Measurements from ENCODE around the gene HSPB7.
"Not testable (repeated sequence)": the region's sequence is repeated elsewhere in the genome, so short reads cannot be mapped to it uniquely, and the experiment has no call there.

Gene HSPB7

DNA sequence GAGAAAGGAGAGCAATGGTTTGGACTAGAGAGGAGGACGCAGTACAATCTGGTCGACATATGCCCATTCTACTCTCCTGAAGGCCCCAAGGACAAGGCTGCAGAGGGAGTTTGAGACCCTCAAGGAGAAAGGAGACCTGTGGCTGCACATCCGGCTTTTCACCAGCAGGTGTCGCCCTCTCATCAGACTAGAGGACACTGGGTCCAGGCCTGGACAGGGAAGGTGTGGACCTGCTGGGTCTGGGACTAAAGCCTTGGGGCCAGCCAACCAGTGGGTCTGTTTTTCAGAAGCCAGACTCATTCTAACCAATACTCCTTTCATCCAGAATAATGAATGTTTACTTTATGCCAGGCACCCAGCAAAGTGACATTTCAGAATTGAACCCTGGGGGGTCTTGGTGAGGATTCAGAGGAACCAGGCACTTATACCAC is 8.8 kb downstream of the HSPB7 start:
- DNase-seq (ENCODE audit: low read depth in 2 of 2, low spot score in 1 of 2): peak; percentile 39 to 76

GRCh38 chr1:16007671-16008341 is 10.0 kb downstream of the HSPB7 start:
- no peak for DNase-seq (ENCODE audit: low read depth in 2 of 2, low spot score in 1 of 2)

DNA sequence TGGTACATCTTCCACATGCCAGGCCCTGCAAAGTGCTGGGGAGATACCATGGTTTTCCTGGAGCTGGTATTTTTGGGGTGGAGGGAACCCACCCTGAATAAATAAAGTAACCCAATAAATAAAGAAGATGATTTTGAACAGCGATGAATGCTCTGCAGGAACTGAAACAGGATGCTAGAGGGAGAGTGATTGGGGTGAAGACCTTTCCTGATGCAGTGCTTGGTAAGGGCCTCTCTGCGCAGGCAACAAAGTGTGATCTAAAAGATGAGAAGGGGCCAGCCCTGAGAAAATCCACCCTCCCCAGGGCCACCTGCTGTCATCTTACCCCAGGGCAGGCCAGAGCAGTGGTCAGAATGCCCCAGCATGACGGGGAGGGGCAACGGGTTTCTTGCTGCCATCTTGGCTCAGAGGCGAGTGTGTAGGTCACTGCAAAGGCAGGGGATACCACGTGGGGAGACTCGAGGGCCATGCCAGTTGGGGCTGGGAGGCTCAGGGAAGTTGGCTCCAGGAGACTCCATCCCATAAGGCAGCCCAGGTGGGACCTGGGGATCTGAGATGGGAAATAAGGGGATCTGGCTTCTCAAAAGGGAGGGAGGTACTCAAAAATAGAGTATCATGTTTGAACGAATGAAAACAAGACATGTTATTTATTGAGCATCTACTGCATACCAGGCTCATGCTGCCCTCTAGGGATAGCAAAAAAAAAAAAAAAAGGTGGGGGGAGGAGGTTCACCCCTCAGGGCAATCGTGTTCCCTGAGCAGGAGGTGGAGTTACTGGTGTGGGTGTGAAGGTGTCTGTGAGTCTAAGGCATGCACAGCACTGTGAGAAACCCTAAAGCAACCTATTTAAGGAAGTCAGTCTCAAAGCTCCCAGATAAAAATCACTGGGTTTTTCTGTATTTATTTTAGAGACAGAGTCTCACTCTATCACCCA is 11.0 kb downstream of the HSPB7 start:
- DNase-seq (ENCODE audit: low read depth in 2 of 2, low spot score in 1 of 2): no peak

- DNase-seq (ENCODE audit: low read depth in 2 of 2, low spot score in 1 of 2): no peak
These were observed 11.8 kb downstream of the HSPB7 start for GRCh38 chr1:16006010-16006409.

DNA sequence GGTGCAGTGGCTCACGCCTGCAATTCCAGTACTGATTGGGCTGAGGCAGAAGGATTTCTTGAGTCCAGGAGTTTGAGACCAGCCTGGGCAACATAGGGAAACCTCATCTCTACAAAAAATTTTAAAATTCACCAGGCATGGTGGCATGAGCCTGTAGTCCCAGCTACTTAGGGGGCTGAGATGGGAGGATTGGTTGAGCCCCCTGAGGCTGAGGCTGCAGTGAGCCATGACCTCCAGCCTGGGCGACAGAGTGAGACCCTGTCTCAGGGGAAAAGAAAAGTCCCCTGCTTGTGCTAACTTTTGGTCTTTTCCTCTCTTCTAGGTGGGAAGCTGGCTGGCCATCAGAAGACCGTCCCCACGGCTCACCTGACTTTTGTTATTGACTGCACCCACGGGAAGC is 12.2 kb downstream of the HSPB7 start:
- no peak for DNase-seq (ENCODE audit: low read depth in 2 of 2, low spot score in 1 of 2)

DNA sequence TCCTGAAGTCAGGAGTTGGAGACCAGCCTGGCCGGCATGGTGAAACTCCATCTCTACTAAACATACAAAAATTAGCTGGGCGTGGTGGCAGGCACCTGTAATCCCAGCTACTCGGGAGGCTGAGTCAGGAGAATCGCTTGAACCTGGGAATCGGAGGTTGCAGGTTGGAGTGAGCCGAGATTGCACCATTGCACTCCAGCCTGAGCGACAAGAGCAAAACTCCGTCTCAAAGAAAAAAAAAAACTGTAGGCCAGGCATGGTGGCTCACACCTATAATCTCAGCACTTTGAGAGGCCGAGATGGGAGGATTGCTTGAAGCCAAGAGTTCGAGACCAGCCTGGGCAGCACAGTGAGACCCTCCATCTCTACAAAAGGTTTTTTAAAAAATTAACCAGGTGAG is 16.6 kb downstream of the HSPB7 start:
- DNase-seq (ENCODE audit: low read depth in 2 of 2, low spot score in 1 of 2): not testable (repeated sequence)

DNA sequence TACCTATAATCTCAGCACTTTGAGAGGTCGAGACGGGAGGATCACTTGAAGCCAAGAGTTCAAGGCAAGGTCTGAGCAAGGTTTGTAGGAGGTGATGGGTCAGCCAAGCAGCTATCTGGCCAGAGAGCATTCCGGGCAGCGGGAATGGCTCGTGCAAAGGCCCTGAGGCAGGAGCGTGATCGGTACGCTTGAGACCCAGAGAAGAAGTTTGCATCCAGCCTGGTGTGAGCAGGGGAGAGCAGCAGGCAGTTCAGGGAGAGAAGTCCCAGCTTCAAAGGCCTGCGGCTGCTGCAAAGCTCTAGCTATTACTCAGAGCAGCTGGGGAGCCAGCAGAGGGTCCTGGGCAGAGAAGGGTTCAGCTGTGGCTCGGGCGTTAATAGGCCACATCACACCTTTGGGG is 18.9 kb downstream of the HSPB7 start:
- no peak for DNase-seq (ENCODE audit: low read depth in 2 of 2, low spot score in 1 of 2)

DNA sequence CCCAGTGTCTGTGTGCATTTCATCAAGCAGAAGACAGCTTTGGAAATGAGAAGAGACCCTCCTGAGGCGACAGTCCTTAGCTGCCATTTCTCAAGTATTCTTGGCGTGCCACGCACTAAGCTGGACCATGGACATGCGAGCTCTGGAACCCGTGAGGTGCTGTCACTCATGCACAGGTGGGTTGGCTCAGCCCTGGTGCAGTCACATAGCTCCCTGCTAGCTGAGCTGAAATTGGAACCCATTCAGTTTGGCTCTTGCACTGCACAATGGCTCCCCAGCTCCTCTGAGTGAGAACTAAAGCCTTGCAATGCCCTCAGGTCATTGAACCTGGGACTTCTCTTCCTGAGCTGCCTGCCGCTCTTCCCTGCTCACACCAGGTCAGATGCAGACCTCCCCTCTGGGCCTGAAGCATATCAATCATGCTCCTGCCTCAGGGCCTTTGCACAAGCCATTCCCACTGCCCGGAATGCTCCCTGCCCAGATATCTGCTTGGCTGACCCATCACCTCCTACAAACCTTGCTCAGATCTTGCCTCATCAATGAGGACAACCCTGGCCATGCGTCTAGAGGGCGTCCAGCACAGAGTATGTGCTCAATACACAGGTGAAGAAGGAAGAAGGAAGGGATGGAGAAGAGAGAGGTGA is 20.1 kb downstream of the HSPB7 start:
- no peak for DNase-seq (ENCODE audit: low read depth in 2 of 2, low spot score in 1 of 2)

- no peak for DNase-seq (ENCODE audit: low read depth in 2 of 2, low spot score in 1 of 2)
These were observed 20.7 kb downstream of the HSPB7 start for GRCh38 chr1:15997076-15997585.

GRCh38 chr1:15994590-15995351 is 23.1 kb downstream of the HSPB7 start:
- DNase-seq (ENCODE audit: low read depth in 2 of 2, low spot score in 1 of 2): no peak

DNA sequence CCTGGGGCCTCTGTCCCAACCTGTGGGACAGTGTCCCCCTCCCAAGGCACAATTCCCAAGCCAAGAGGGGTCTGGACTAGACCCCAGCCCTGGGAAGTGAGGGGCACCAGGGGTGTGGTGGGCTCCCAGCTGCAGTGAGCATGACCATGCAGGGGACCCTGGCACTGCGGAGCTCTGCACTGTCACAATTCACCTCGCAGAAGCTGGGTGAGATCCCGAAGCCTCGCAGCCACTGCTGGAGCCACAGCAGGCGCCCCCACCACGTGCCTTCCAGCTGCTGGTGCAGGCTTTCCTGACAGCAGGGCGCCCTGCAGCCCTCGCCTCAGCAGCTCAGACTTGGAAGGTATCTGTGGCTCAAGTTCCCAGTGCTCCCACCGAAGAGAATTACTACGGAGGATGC is 23.8 kb downstream of the HSPB7 start:
- no peak for DNase-seq (ENCODE audit: low read depth in 2 of 2, low spot score in 1 of 2)

GRCh38 chr1:15993666-15994065 is 24.2 kb downstream of the HSPB7 start:
- no peak for DNase-seq (ENCODE audit: low read depth in 2 of 2, low spot score in 1 of 2)

- DNase-seq (ENCODE audit: low read depth in 2 of 2, low spot score in 1 of 2): no peak
These were observed 25.0 kb downstream of the HSPB7 start for GRCh38 chr1:15992582-15993500.

DNA sequence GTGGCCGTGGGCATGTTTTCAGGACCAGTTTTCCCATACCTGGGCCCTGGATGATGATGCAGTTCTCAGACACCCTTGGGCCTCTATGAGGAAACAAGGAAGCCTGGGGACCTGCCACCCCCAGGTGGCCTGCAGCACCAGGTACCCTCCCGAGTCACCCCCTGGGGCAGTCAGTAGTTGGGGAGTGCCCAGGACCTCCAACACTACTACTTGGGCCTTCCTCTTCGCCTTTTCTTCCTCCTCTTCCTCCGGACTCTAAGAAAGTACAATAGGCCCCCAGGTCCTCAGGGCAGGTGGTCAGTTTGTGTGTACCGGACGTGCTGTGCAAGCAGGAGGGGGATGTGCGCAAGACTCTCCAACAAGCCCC is 25.7 kb downstream of the HSPB7 start:
- DNase-seq (ENCODE audit: low read depth in 2 of 2, low spot score in 1 of 2): no peak

GRCh38 chr1:15991427-15992186 is 26.2 kb downstream of the HSPB7 start:
- no peak for DNase-seq (ENCODE audit: low read depth in 2 of 2, low spot score in 1 of 2)

- DNase-seq (ENCODE audit: low read depth in 2 of 2, low spot score in 1 of 2): no peak
These were observed 28.1 kb downstream of the HSPB7 start for GRCh38 chr1:15989776-15990175.

DNA sequence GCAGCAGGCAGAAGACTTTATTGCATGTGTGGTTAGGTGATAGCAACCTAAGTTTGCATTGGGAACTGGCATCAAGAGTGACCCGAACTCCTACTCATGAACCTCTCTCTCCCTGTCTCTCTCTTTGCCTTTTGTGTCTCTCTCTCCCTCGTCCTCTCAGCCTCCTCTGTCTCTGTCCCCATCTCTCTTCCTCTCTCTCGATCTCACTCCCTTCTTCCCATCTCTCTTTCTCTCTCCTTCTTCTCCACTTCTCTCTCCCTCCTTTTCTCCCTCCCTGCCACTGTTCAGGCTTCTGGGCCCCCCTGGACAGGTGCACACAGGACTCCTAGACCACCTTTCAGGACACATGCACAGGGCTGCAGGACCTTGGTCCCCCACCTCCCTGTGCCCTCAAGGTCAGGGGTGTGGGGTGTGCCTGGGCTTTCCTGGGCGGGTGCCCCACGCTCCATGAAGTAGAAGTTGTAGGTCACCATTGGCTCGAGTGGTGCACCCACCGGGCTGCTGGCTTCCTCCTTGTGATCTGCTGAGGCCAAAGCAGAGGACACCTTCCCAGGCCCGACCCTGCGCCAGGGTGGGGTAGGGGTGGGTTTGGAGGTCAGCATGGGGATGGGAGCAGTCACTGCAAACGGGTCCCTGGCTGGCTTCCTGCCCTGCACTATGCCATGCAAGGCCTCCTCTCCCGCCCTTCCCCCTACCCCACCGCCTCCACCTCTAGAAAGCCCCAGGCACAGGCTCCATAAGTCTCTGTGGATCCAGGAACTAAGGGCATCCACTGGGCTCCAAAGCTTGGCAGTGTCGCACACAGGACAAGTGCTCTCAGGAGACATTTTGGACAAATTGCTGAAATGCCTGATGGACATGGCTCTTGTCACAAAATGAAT is 28.7 kb downstream of the HSPB7 start:
- no peak for DNase-seq (ENCODE audit: low read depth in 2 of 2, low spot score in 1 of 2)

DNA sequence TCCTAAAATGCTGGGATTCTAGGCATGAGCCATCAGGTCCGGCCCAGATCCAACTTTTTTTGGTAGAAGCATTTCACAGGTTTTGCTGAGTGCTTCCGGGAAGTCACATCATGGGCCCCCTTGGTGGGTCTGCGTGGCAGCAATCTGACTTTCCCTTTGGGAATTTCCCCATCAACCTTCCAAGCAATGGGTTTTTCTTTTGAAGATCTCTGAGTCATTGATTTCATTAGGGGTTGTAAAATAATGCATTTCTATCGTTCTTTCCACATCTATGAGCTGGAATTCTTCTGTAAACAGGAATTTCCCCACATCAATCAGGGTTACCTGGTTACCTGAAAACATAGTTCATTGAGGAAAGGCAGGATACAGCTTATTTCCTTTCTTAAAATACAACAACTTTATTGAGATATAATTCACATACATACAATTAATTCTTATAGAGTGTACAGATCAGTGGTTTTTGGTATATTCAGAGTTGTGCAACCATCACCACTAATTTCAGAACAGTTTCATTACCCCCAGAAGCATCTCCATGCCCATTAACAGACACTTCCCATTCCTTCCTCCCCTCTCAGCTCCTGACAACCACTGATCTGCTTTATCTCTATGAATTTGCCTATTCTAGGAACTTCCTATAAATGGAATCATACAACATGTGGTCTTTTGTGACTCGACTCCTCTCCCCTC is 32.1 kb downstream of the HSPB7 start:
- no peak for DNase-seq (ENCODE audit: low read depth in 2 of 2, low spot score in 1 of 2)
